Activated CD8-positive, alpha-beta T cell treated with anti-CD3 and anti-CD28 coated beads for 36 hours (primary cell): Measurements from ENCODE around the gene ALX3. TPM values are rescaled to one million over a fixed set of nuclear protein-coding genes. Genes with fewer than 3 reads are reported as not detected.

Experiments
- ATAC-seq: fragments of 200-7000 bp; cut with Tn5 transposase; one replicate; pipeline ENCODE4 v1.10.0; 2021; ENCODE audit warnings: mild to moderate bottlenecking, moderate library complexity
- CTCF ChIA-PET: fragments of 350-600 bp; sonication (Branson Sonifier 250); formaldehyde crosslinking; loops from one replicate; lab custom pipeline; 2021; ENCODE audit warnings: antibody characterized with exemption; lab: Charles Lee
- POLR2A ChIA-PET: fragments of 350-600 bp; sonication (Branson Sonifier 250); formaldehyde crosslinking; loops from one replicate; lab custom pipeline; 2021; ENCODE audit warnings: antibody characterized with exemption; lab: Charles Lee
- DNase-seq: peaks from one replicate; pipeline ENCODE4 v3.0.0-alpha.2; 2020
- H3K27ac Mint-ChIP-seq: one replicate; pipeline ENCODE4 v1.8.0; 2021; ENCODE audit warnings: mild to moderate bottlenecking, mixed read lengths
- H3K27me3 Mint-ChIP-seq: one replicate; pipeline ENCODE4 v1.8.0; 2021; ENCODE audit warnings: mixed read lengths
- H3K36me3 Mint-ChIP-seq: one replicate; pipeline ENCODE4 v1.8.0; 2021; ENCODE audit warnings: low read depth, mixed read lengths
- H3K4me1 Mint-ChIP-seq: one replicate; pipeline ENCODE4 v1.8.0; 2021; ENCODE audit warnings: low read depth, mixed read lengths
- H3K4me3 Mint-ChIP-seq: one replicate; pipeline ENCODE4 v1.8.0; 2021; ENCODE audit warnings: mild to moderate bottlenecking, moderate library complexity, mixed read lengths
- H3K9me3 Mint-ChIP-seq: one replicate; pipeline ENCODE4 v1.8.0; 2021; ENCODE audit warnings: mixed read lengths
- intact Hi-C: fragments of 100-400 bp; cut with micrococcal nuclease; formaldehyde crosslinking; loops from one replicate; pipeline ENCODE4 v1.10.0; 2022
- total RNA-seq, 2 experiments: library from RNA; stranded (reverse); gene quantifications; one replicate each; pipeline ENCODE4 v1.2.3, GENCODE V29; 2021
- TF ChIP-seq, protein P1 (sequence below): fragments of 200-600 bp; IDR thresholded peaks from one replicate; pipeline ENCODE4 v1.8.0; 2022; ENCODE audit warnings: antibody characterized with exemption, mild to moderate bottlenecking

Gene ALX3
- total RNA-seq, 2 experiments from 2014 or later: not detected

- Mint-ChIP-seq H3K4me3 (no peak overlapping the region), H3K36me3 (no peaks in the 10 kb centered on the region), H3K27ac (no peak overlapping the region), H3K27me3 (peaks cover 5% of the 10 kb centered on the region), H3K4me1 (no peaks in the 10 kb centered on the region), H3K9me3 (no peaks in the 10 kb centered on the region)
- CTCF ChIA-PET: interaction anchor here (0.6 to 2.8 kb wide), 5 partner anchors 8 to 52 kb away, joined by 3 to 15 read pairs (median 7); no protein-coding TSS in a partner anchor
- POLR2A ChIA-PET: no interaction called here
- intact Hi-C loops: no loop called here
- DNase-seq (no peak), ATAC-seq (no peak)
- TF ChIP-seq, protein P1, sequence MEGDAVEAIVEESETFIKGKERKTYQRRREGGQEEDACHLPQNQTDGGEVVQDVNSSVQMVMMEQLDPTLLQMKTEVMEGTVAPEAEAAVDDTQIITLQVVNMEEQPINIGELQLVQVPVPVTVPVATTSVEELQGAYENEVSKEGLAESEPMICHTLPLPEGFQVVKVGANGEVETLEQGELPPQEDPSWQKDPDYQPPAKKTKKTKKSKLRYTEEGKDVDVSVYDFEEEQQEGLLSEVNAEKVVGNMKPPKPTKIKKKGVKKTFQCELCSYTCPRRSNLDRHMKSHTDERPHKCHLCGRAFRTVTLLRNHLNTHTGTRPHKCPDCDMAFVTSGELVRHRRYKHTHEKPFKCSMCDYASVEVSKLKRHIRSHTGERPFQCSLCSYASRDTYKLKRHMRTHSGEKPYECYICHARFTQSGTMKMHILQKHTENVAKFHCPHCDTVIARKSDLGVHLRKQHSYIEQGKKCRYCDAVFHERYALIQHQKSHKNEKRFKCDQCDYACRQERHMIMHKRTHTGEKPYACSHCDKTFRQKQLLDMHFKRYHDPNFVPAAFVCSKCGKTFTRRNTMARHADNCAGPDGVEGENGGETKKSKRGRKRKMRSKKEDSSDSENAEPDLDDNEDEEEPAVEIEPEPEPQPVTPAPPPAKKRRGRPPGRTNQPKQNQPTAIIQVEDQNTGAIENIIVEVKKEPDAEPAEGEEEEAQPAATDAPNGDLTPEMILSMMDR: no peak
Observed at GRCh38 chr1:110097507-110098221, 27.2 kb upstream of the ALX3 start.

- no peak for DNase-seq
- peaks cover 8% of the 10 kb centered on the region for H3K27me3 Mint-ChIP-seq
- no peaks in the 10 kb centered on the region for H3K36me3 Mint-ChIP-seq
- TF ChIP-seq, protein P1: no peak
- no peaks in the 10 kb centered on the region for H3K9me3 Mint-ChIP-seq
- ChIA-PET CTCF (interaction anchor here (1.5 to 1.9 kb wide), 2 partner anchors 11 to 42 kb away, joined by 4 to 5 read pairs; no protein-coding TSS in a partner anchor), POLR2A (interaction anchor here (0.5 kb wide), 1 partner anchor 8 kb away, joined by 3 read pairs; no protein-coding TSS in a partner anchor)
- ATAC-seq: no peak
- H3K4me1 Mint-ChIP-seq: no peaks in the 10 kb centered on the region
- H3K4me3 Mint-ChIP-seq: no peak overlapping the region
- H3K27ac Mint-ChIP-seq: no peak overlapping the region
- intact Hi-C loops: no loop called here
Observed at GRCh38 chr1:110094931-110095654, 24.6 kb upstream of the ALX3 start.

DNA sequence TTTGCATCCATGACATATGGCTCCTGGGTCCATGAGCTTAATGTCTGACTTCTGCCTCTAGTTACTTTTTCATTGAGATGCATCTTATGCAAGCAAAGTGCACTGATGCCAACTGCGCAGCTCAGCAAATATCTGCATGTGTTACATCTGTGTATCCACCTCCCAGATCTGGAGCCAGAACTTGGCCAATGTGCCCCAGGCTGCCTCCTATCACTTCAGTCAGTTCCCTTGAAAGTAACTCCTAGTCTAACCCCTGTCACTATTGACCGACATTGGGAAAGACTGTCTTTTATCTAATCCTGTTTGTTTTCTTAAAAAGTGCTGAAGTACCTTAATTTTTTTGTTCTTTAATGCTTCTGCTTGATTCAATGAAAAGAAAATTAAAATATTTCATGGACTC, 22.5 kb upstream of the ALX3 start:
- no peak overlapping the region for H3K4me3 Mint-ChIP-seq
- TF ChIP-seq, protein P1: no peak
- ATAC-seq (no peak), DNase-seq (no peak)
- intact Hi-C loops: no loop called here
- ChIA-PET CTCF (interaction anchor here (4.0 to 5.9 kb wide), 3 partner anchors 10 to 39 kb away, joined by 26 to 156 read pairs (median 31); no protein-coding TSS in a partner anchor), POLR2A (interaction anchor here (1.2 to 1.3 kb wide), 2 partner anchors 14 to 19 kb away, joined by 3 to 4 read pairs; no protein-coding TSS in a partner anchor)
- H3K27ac Mint-ChIP-seq: no peak overlapping the region
- H3K4me1 Mint-ChIP-seq: no peaks in the 10 kb centered on the region
- H3K9me3 Mint-ChIP-seq: no peaks in the 10 kb centered on the region
- no peaks in the 10 kb centered on the region for H3K36me3 Mint-ChIP-seq
- H3K27me3 Mint-ChIP-seq: peaks cover 10% of the 10 kb centered on the region

GRCh38 chr1:110091791-110092190, 21.3 kb upstream of the ALX3 start:
- Mint-ChIP-seq H3K4me3 (no peak overlapping the region), H3K27ac (no peak overlapping the region), H3K9me3 (no peaks in the 10 kb centered on the region), H3K36me3 (no peaks in the 10 kb centered on the region), H3K4me1 (no peaks in the 10 kb centered on the region), H3K27me3 (peaks cover 18% of the 10 kb centered on the region)
- ATAC-seq (no peak), DNase-seq (no peak)
- TF ChIP-seq, protein P1: no peak
- ChIA-PET POLR2A (interaction anchor here (0.8 to 1.3 kb wide), 3 partner anchors 13 to 40 kb away, joined by 3 to 4 read pairs (median 3); no protein-coding TSS in a partner anchor), CTCF (interaction anchor here (0.6 to 5.9 kb wide), 10 partner anchors 10 to 368 kb away, joined by 3 to 156 read pairs (median 4); no protein-coding TSS in a partner anchor)
- intact Hi-C loops: no loop called here
